SU-DHL-6 (cell line): ENCODE results near the gene POU6F1.

Source experiments
- H2AFZ ChIP-seq: fragments of 200-600 bp; sonication (generic); 2 replicates; pipeline ENCODE4 v1.6.1; 2014; ENCODE audit warnings: low read depth, mild to moderate bottlenecking, moderate library complexity, mixed read lengths, antibody characterized with exemption, low read length; ENCODE audit not compliant: severe bottlenecking
- H3F3A ChIP-seq: fragments of 200-600 bp; shearing (Covaris generic); 2 replicates; pipeline ENCODE4 v1.6.0; 2016; ENCODE audit warnings: antibody characterized with exemption, mild to moderate bottlenecking; ENCODE audit not compliant: insufficient read depth
- H3K27ac ChIP-seq: fragments of 200-600 bp; sonication (generic); 2 replicates; pipeline ENCODE4 v1.5.1; 2016; ENCODE audit warnings: low read depth, mild to moderate bottlenecking, low read length, moderate library complexity, mixed read lengths
- H3K27me3 ChIP-seq: fragments of 200-600 bp; sonication (generic), shearing (Covaris generic); 2 replicates; pipeline ENCODE4 v1.6.0; 2014; ENCODE audit warnings: mild to moderate bottlenecking, low read length
- H3K36me3 ChIP-seq: fragments of 200-600 bp; sonication (generic); 2 replicates; pipeline ENCODE4 v1.6.1; 2014; ENCODE audit warnings: mild to moderate bottlenecking, low read length, mixed read lengths
- H3K4me2 ChIP-seq: fragments of 300-600, 200-600 bp; shearing (Covaris generic), sonication (generic); 2 replicates; pipeline ENCODE4 v1.6.0; 2014; ENCODE audit warnings: low read length, low read depth, mild to moderate bottlenecking; ENCODE audit not compliant: poor library complexity, severe bottlenecking
- H3K4me3 ChIP-seq: fragments of 200-600 bp; sonication (generic); 2 replicates; pipeline ENCODE4 v1.5.1; 2014; ENCODE audit warnings: antibody characterized with exemption, low read length, mild to moderate bottlenecking, mixed read lengths; ENCODE audit not compliant: insufficient read depth, poor library complexity, severe bottlenecking
- H3K79me2 ChIP-seq: fragments of 200-600 bp; sonication (generic); 2 replicates; pipeline ENCODE4 v1.6.1; 2014; ENCODE audit warnings: mild to moderate bottlenecking, low read length, moderate library complexity; ENCODE audit not compliant: insufficient read depth
- H3K9ac ChIP-seq: fragments of 200-600 bp; sonication (generic); 2 replicates; pipeline ENCODE4 v1.7.0; 2014; ENCODE audit warnings: mild to moderate bottlenecking, low read length
- H3K9me2 ChIP-seq: fragments of 200-600 bp; sonication (generic); replicated peaks from 2 replicates; pipeline ENCODE4 v1.6.1; 2014; ENCODE audit warnings: low read length; ENCODE audit not compliant: insufficient read depth
- H3K9me3 ChIP-seq: fragments of 200-600 bp; sonication (generic); 2 replicates; pipeline ENCODE4 v1.6.1; 2014; ENCODE audit warnings: low read length, mixed read lengths; ENCODE audit not compliant: insufficient read depth
- H4K20me1 ChIP-seq: fragments of 200-600 bp; sonication (generic); 2 replicates; pipeline ENCODE4 v1.6.1; 2014; ENCODE audit warnings: low read depth, mild to moderate bottlenecking, antibody characterized with exemption, low read length, moderate library complexity, mixed read lengths
- CTCF ChIP-seq: fragments of 200-600 bp; sonication (generic); IDR thresholded peaks from one replicate; pipeline ENCODE4 v1.5.1; 2017; ENCODE audit warnings: antibody characterized with exemption, mild to moderate bottlenecking, low read length, moderate library complexity; ENCODE audit not compliant: insufficient read depth, poor library complexity, severe bottlenecking
- EZH2phosphoT487 ChIP-seq: fragments of 200-600 bp; sonication (generic), shearing (Covaris generic); conservative IDR thresholded peaks from 2 replicates; pipeline ENCODE4 v1.6.1; 2018; ENCODE audit warnings: mild to moderate bottlenecking, antibody characterized with exemption, low read length, moderate library complexity, mixed read lengths

The POU6F1 gene

GRCh38 chr12:51245476-51246253 is 27.8 kb upstream of the POU6F1 start:
- Histone ChIP-seq H3K4me2 (no peak overlapping the region), H3K9ac (no peak overlapping the region), H3F3A (peaks cover 32% of the 10 kb centered on the region; the same call in 1 of the 2 replicates), H3K4me3 (no peak overlapping the region), H3K27me3 (no peaks in the 10 kb centered on the region), H3K36me3 (peaks cover 6% of the 10 kb centered on the region), H3K9me2 (no peaks in the 10 kb centered on the region), H2AFZ (no peak overlapping the region), H4K20me1 (peaks cover 6% of the 10 kb centered on the region; the same call in 1 of the 2 replicates), H3K27ac (no peak overlapping the region), H3K79me2 (peaks cover 3% of the 10 kb centered on the region; the same call in 1 of the 2 replicates), H3K9me3 (no peaks in the 10 kb centered on the region)
- TF ChIP-seq CTCF (no peak), EZH2phosphoT487 (no peak)

GRCh38 chr12:51244269-51244668 is 26.4 kb upstream of the POU6F1 start:
- H3K27ac ChIP-seq, result no peak overlapping the region
- H2AFZ ChIP-seq, result no peak overlapping the region
- peaks cover 32% of the 10 kb centered on the region; the same call in 1 of the 2 replicates for H3F3A ChIP-seq
- H3K4me3 ChIP-seq, result no peak overlapping the region
- no peaks in the 10 kb centered on the region for H3K9me3 ChIP-seq
- H3K79me2 ChIP-seq, result peaks cover 17% of the 10 kb centered on the region; the same call in 1 of the 2 replicates
- no peaks in the 10 kb centered on the region for H3K27me3 ChIP-seq
- TF ChIP-seq EZH2phosphoT487 (no peak), CTCF (no peak)
- H3K9ac ChIP-seq, result no peak overlapping the region
- peaks cover 11% of the 10 kb centered on the region for H3K36me3 ChIP-seq
- no peaks in the 10 kb centered on the region for H3K9me2 ChIP-seq
- H4K20me1 ChIP-seq, result peaks cover 6% of the 10 kb centered on the region; the same call in 1 of the 2 replicates
- no peak overlapping the region for H3K4me2 ChIP-seq

GRCh38 chr12:51242876-51243275 is 25.0 kb upstream of the POU6F1 start:
- TF ChIP-seq CTCF (no peak), EZH2phosphoT487 (no peak)
- H3K79me2 ChIP-seq, result peaks cover 19% of the 10 kb centered on the region; the same call in 1 of the 2 replicates

More at GRCh38 chr12:51242876-51243275, 25.0 kb upstream of the POU6F1 start:
- H3K27me3 ChIP-seq, result no peaks in the 10 kb centered on the region
- no peak overlapping the region for H3K4me3 ChIP-seq
- H3K4me2 ChIP-seq, result no peak overlapping the region
- peaks cover 6% of the 10 kb centered on the region; the same call in 1 of the 2 replicates for H4K20me1 ChIP-seq
- H3K9me3 ChIP-seq, result no peaks in the 10 kb centered on the region
- H2AFZ ChIP-seq, result no peak overlapping the region
- H3K27ac ChIP-seq, result no peak overlapping the region
- peaks cover 11% of the 10 kb centered on the region for H3K36me3 ChIP-seq
- peaks cover 32% of the 10 kb centered on the region; the same call in 1 of the 2 replicates for H3F3A ChIP-seq
- no peaks in the 10 kb centered on the region for H3K9me2 ChIP-seq
- H3K9ac ChIP-seq, result no peak overlapping the region
